Adrenal gland (tissue), 12 donors: ENCODE data around the gene ZNF77. TPM values are rescaled to one million over a fixed set of nuclear protein-coding genes. Genes with fewer than 3 reads are reported as not detected.
"Not testable (repeated sequence)": the region's sequence is repeated elsewhere in the genome, so short reads cannot be mapped to it uniquely, and the experiment has no call there.

ENCODE experiments used
- DNase-seq, 7 donors: peaks; one replicate each; pipeline ENCODE4 v3.0.0-alpha.2; 2019 to 2020
- H3K27ac ChIP-seq, 5 donors: fragments of 200-600 bp; sonication (generic) in 4 of 5; 1 replicate in 3 of 5; 2 replicates in 2 of 5; pipeline versions ENCODE4 v1.5.1 to v1.8.0; 2016 to 2020; ENCODE audit warnings: mild to moderate bottlenecking in 1 of 5
- H3K27me3 ChIP-seq: fragments of 200-600 bp; 2 replicates; pipeline ENCODE4 v1.8.0; 2021
- H3K36me3 ChIP-seq, 2 donors: fragments of 200-600 bp; replicated peaks in 1 of 2; 1 replicate in 1 of 2; 2 replicates in 1 of 2; pipeline versions ENCODE4 v1.5.1 to v1.8.0; 2018 to 2022
- H3K4me1 ChIP-seq, 2 donors: fragments of 200-600 bp; replicated peaks in 1 of 2; 1 replicate in 1 of 2; 2 replicates in 1 of 2; pipeline versions ENCODE4 v1.5.1 to v1.8.0; 2018 to 2021
- H3K4me3 ChIP-seq, 4 donors: fragments of 200-600 bp; sonication (generic) in 3 of 4; one replicate each; pipeline ENCODE4 v1.5.1; 2016 to 2018
- H3K9me3 ChIP-seq, 3 donors: fragments of 200-600 bp; sonication (generic) in 1 of 3; replicated peaks in 1 of 3; 1 replicate in 2 of 3; 2 replicates in 1 of 3; pipeline versions ENCODE4 v1.5.1 to v1.8.0; 2016 to 2021
- POLR2A ChIP-seq, 2 donors: fragments of 450-650 bp; IDR thresholded peaks; one replicate each; pipeline ENCODE4 v1.6.1; 2017; ENCODE audit warnings: antibody characterized with exemption in 2 of 2, mild to moderate bottlenecking in 2 of 2, moderate library complexity in 1 of 2
- WGBS, 4 donors: extraction: QIAGEN DNeasy Blood & Tissue Kit in 2 of 4; methylation state at CpG; one replicate each; pipeline versions ENCODE4 v1.1.5 to v1.1.7; 2013 to 2017; 5-methylcytosine and 5-hydroxymethylcytosine counted together
- intact Hi-C, 2 donors: fragments of 100-400 bp; cut with DNase I; formaldehyde crosslinking; loops; one replicate each; pipeline versions ENCODE4 v1.14.1 to v1.15.0; 2022 to 2023
- polyA plus RNA-seq, 3 donors: library from polyadenylated mRNA; stranded (reverse); fragments of 200-250 nt in 2 of 3; fragments of 350-450 nt in 1 of 3; fragmentation: Illumina TruSeq in 1 of 3; extraction: RNeasy Lipid Tissue Mini Kit (QIAGEN cat#74804) in 1 of 3; gene quantifications; one replicate each; pipeline ENCODE4 v1.2.3, GENCODE V29; 2013 to 2014
- total RNA-seq, 9 donors: library from RNA; depleted of rRNA in 4 of 9; stranded (reverse); fragments of >200 nt in 4 of 9; fragments of 120-200 nt in 1 of 9; fragmentation: NEBNext Ultra II Directional in 1 of 9; extraction: Animal tissue kit (Norgen Biotek cat#: 25700) in 1 of 9; gene quantifications; one replicate each; pipeline versions ENCODE4 v1.1.0 to v1.2.4, GENCODE V29; 2013 to 2023
- TF ChIP-seq, protein P1 (sequence below), 6 experiments: fragments of 450-650 bp in 4 of 6; fragments of 200-600 bp in 2 of 6; sonication (generic) in 1 of 6; IDR thresholded peaks; 1 replicate in 5 of 6; 2 replicates in 1 of 6; pipeline versions ENCODE4 v1.5.1 to v1.8.0; 2016 to 2021; ENCODE audit warnings: antibody characterized with exemption in 6 of 6, mild to moderate bottlenecking in 2 of 6, moderate library complexity in 1 of 6
- donor health status: healthy with polysubstance abuse.
- donor health status: Bipolar disorder and iron deficiency.
- donor health status: DM: yes; HTN: yes; CAD: no.
- donor health status: DM: no; HTN: no; CAD: no.
- donor health status: DM: no; HTN: no; CAD: no.
- donor health status: DM: yes; HTN: yes; CAD: no.

Gene ZNF77
- total and polyA plus RNA-seq, 12 donors, result 1.1 to 10.6 (median 3.6) TPM

- TF ChIP-seq, protein P1, sequence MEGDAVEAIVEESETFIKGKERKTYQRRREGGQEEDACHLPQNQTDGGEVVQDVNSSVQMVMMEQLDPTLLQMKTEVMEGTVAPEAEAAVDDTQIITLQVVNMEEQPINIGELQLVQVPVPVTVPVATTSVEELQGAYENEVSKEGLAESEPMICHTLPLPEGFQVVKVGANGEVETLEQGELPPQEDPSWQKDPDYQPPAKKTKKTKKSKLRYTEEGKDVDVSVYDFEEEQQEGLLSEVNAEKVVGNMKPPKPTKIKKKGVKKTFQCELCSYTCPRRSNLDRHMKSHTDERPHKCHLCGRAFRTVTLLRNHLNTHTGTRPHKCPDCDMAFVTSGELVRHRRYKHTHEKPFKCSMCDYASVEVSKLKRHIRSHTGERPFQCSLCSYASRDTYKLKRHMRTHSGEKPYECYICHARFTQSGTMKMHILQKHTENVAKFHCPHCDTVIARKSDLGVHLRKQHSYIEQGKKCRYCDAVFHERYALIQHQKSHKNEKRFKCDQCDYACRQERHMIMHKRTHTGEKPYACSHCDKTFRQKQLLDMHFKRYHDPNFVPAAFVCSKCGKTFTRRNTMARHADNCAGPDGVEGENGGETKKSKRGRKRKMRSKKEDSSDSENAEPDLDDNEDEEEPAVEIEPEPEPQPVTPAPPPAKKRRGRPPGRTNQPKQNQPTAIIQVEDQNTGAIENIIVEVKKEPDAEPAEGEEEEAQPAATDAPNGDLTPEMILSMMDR (IDR thresholded peaks at IDR 0.05), result no peak
- TF ChIP-seq POLR2A (IDR thresholded peaks at IDR 0.05), result no peak
- H3K4me1 ChIP-seq, result peaks cover 5 to 9% of the 10 kb centered on the region in 2 donors
- DNase-seq, result no peak
- intact Hi-C loops, result no loop called here
- WGBS, 4 donors, result 94 to 99% (median 97%) methylated on average over 5 of the region's 5 CpGs
- no peak overlapping the region for H3K4me3 ChIP-seq
- peaks cover 0 to 15% of the 10 kb centered on the region in 2 donors for H3K36me3 ChIP-seq
- no peaks in the 10 kb centered on the region for H3K9me3 ChIP-seq
- H3K27me3 ChIP-seq, result no peaks in the 10 kb centered on the region
- no peak overlapping the region for H3K27ac ChIP-seq
These were observed 32.5 kb downstream of the ZNF77 start for GRCh38 chr19:2912306-2912705.

- TF ChIP-seq, protein P1 (IDR thresholded peaks at IDR 0.05), result no peak
- no peak for TF ChIP-seq POLR2A (IDR thresholded peaks at IDR 0.05)
- Histone ChIP-seq H3K27ac (no peak overlapping the region), H3K4me1 (peaks cover 5 to 14% of the 10 kb centered on the region in 2 donors), H3K36me3 (no peaks in the 10 kb centered on the region), H3K9me3 (no peaks in the 10 kb centered on the region), H3K4me3 (no peak overlapping the region), H3K27me3 (no peaks in the 10 kb centered on the region)
- 89 to 95% (median 94%) methylated on average over 12 to 20 of the region's 20 CpGs for WGBS, 4 donors
- peak in 1 of 7 donors; percentile 19 for DNase-seq
- intact Hi-C loops, result no loop called here
These were observed 38.1 kb downstream of the ZNF77 start for GRCh38 chr19:2906631-2907195.

GRCh38 chr19:2905918-2906519, 38.8 kb downstream of the ZNF77 start:
- DNase-seq, result peak in 1 of 7 donors; percentile 8
- no peaks in the 10 kb centered on the region for H3K27me3 ChIP-seq
- H3K4me1 ChIP-seq, result peaks cover 5 to 19% of the 10 kb centered on the region in 2 donors
- no peak overlapping the region for H3K27ac ChIP-seq
- WGBS, 4 donors, result 87 to 91% (median 88%) methylated on average over 11 of the region's 11 CpGs
- intact Hi-C loops, result no loop called here
- H3K9me3 ChIP-seq, result no peaks in the 10 kb centered on the region
- TF ChIP-seq, protein P1 (IDR thresholded peaks at IDR 0.05), result no peak
- no peak for TF ChIP-seq POLR2A (IDR thresholded peaks at IDR 0.05)
- no peaks in the 10 kb centered on the region for H3K36me3 ChIP-seq
- no peak overlapping the region for H3K4me3 ChIP-seq

- H3K27ac ChIP-seq, H3K4me3 ChIP-seq, H3K36me3 ChIP-seq, DNase-seq, H3K27me3 ChIP-seq, H3K9me3 ChIP-seq, intact Hi-C loops: not testable (repeated sequence)
- H3K4me1 ChIP-seq, result peaks cover 0 to 12% of the 10 kb centered on the region in 2 donors
- WGBS, 4 donors, result 92 to 97% (median 95%) methylated on average over 13 of the region's 13 CpGs
These were observed 41.4 kb downstream of the ZNF77 start for GRCh38 chr19:2903326-2903725.
